Kidney tubule cell (primary cell): ENCODE data around the gene MGARP.

Experiments used
- DNase-seq: peaks from one replicate; pipeline ENCODE4 v3.0.0-alpha.2; 2018; ENCODE audit warnings: low spot score

The MGARP gene

GRCh38 chr4:139243448-139244365 lies 36.3 kb downstream of the MGARP start:
- DNase-seq = peak; percentile 90

- peak; percentile 80 for DNase-seq
Measured at GRCh38 chr4:139242511-139243051, 37.4 kb downstream of the MGARP start.

GRCh38 chr4:139241784-139242151 lies 38.3 kb downstream of the MGARP start:
- no peak for DNase-seq

- peak; percentile 71 for DNase-seq
Measured at GRCh38 chr4:139241086-139241783, 38.8 kb downstream of the MGARP start.

DNA sequence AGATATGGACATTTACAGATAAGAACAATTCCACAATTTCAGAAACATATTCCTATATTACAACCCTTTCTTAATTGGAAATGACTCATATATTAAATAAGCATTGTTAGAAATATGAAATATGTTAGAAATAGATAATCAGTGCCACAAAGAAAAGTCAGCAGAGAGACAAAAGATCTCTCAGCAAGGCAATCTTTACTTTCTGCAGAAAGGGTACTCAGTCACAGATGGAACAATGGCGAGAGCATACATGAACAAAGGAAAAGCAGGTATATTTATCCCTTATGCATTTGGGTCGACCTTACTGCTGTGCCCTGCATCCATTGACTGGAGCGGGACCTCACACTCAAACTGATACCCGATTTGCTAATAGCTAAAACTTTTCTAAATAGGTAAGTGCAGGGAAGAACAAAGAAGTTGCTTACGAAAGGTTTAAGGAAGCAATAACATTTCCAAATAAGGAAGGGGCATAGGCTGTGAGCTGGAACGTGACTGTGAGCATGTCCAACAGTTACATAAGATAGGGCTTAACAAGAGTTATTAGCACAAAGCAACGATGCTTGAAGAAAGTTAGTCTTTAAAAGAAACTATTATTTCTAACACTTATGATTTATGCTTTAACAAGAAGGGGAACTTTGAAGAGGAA lies 40.8 kb downstream of the MGARP start:
- no peak for DNase-seq

DNA sequence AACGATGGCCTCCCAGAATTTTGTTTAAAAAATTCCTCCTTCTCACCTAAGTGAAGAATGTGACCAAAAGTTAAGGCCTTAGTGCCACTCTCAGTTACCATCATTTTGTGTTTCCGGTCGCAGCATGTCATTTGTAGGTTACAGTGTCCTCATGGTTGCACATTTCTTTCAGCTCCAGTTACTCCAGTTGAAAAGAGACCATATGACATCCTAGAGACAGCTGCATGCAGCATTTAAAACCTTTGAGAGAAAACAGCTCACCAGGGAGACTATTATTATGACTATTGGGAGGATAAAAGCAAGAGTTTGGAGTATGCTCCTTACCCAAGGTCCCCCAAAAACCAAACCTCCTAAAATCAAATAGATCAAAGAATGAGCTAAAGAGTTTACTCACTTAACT lies 45.8 kb downstream of the MGARP start:
- no peak for DNase-seq

GRCh38 chr4:139229534-139230039 lies 50.4 kb downstream of the MGARP start:
- DNase-seq = peak; percentile 53

- DNase-seq = peak; percentile 26
Measured at GRCh38 chr4:139227729-139228404, 52.2 kb downstream of the MGARP start.

GRCh38 chr4:139223682-139224317 lies 56.2 kb downstream of the MGARP start:
- DNase-seq = peak; percentile 35

GRCh38 chr4:139222215-139222614 lies 57.8 kb downstream of the MGARP start:
- no peak for DNase-seq

- DNase-seq = no peak
Measured at GRCh38 chr4:139221687-139222086, 58.3 kb downstream of the MGARP start.

- DNase-seq = no peak
Measured at GRCh38 chr4:139219450-139220055, 60.5 kb downstream of the MGARP start.
